NB4 (cell line): ENCODE results near the gene CACNA2D4.

ENCODE experiments used
- DNase-seq: peaks from one replicate; pipeline ENCODE4 v3.0.0; 2010; ENCODE audit warnings: low read depth
- H3K4me3 ChIP-seq: one replicate; pipeline ENCODE4 v1.5.1; 2011; ENCODE audit warnings: mild to moderate bottlenecking, low read depth, low read length, moderate library complexity
- MAX ChIP-seq: IDR thresholded peaks from 2 replicates; pipeline ENCODE4 v1.6.1; 2011; ENCODE audit warnings: low read depth, low read length
- MYC ChIP-seq: IDR thresholded peaks from 2 replicates; pipeline ENCODE4 v1.6.1; 2011; ENCODE audit warnings: low read depth, low read length
- POLR2A ChIP-seq: IDR thresholded peaks from 2 replicates; pipeline ENCODE4 v1.6.1; 2011; ENCODE audit warnings: mild to moderate bottlenecking; ENCODE audit not compliant: insufficient read length; ENCODE audit errors: extremely low read depth
- TF ChIP-seq, protein P1 (sequence below): IDR thresholded peaks from one replicate; pipeline ENCODE4 v1.5.1; 2012; ENCODE audit warnings: low read depth, low read length

Gene CACNA2D4

DNA sequence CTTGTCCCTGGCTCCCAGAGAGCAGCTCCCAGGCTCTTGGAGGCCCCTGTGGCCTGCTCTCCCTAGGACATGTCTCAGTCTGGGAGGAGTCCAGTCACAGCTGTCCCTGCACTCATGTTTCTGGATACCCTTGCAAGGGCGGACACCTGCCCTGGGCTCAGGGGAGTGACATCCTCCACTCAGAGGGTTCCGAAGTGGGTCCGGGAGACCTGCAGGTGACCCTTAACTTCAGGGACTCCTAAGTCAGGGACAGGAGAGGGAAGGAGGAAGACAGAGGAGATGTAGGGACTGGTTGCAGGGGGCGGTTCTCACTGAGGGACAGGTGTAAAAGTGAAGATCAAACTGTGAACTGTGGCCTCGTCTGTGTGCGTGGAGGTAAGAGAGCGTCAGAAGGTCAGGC is 37.6 kb downstream of the CACNA2D4 start:
- DNase-seq = no peak
- H3K4me3 ChIP-seq = no peak overlapping the region
- TF ChIP-seq MYC (no peak), MAX (no peak), POLR2A (no peak)
- TF ChIP-seq, protein P1, sequence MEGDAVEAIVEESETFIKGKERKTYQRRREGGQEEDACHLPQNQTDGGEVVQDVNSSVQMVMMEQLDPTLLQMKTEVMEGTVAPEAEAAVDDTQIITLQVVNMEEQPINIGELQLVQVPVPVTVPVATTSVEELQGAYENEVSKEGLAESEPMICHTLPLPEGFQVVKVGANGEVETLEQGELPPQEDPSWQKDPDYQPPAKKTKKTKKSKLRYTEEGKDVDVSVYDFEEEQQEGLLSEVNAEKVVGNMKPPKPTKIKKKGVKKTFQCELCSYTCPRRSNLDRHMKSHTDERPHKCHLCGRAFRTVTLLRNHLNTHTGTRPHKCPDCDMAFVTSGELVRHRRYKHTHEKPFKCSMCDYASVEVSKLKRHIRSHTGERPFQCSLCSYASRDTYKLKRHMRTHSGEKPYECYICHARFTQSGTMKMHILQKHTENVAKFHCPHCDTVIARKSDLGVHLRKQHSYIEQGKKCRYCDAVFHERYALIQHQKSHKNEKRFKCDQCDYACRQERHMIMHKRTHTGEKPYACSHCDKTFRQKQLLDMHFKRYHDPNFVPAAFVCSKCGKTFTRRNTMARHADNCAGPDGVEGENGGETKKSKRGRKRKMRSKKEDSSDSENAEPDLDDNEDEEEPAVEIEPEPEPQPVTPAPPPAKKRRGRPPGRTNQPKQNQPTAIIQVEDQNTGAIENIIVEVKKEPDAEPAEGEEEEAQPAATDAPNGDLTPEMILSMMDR = no peak

DNA sequence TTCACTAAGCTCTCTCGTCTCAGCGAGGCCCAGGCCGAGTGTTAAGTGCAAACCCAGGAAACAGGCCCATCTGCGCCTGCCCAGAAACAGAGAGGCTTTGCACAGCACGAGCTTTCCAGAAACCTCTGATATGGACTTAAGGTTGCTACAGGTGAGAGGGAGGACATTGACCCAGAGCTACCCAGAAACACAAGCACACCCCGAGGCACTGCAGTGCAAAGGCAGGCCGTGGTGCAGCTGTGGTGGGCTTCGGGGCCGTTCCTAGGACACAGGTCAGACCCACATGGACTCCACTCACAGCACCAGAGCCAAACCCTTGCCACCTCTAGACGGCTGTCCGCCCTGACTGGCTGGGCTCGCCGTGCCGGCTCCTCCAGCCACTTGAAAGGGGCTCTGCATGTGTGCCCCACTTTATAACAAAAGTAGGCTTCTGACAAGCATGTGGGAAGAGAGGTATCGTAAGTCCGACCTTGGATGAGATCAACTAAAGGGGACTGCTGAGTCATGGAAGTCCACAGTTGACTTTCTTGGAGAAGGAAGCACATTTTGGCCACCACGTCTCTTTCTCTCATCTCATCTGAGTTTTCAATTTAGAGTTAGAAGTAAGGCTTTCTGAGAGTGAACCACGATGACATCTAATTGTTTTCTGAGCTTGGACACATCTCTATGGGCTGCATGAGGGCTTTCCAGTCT is 38.2 kb downstream of the CACNA2D4 start:
- no peak for TF ChIP-seq MYC
- TF ChIP-seq, protein P1 = no peak
- TF ChIP-seq MAX = no peak
- TF ChIP-seq POLR2A = no peak
- no peak for DNase-seq
- no peak overlapping the region for H3K4me3 ChIP-seq

- TF ChIP-seq, protein P1 = no peak
- no peak for TF ChIP-seq MAX
- TF ChIP-seq POLR2A = no peak
- TF ChIP-seq MYC = no peak
- DNase-seq = no peak
- no peak overlapping the region for H3K4me3 ChIP-seq
Measured at GRCh38 chr12:1879633-1880032, 38.8 kb downstream of the CACNA2D4 start.

- TF ChIP-seq MYC = no peak
- no peak for TF ChIP-seq MAX
- no peak for TF ChIP-seq POLR2A
- TF ChIP-seq, protein P1 = no peak
- no peak overlapping the region for H3K4me3 ChIP-seq
- no peak for DNase-seq
Measured at GRCh38 chr12:1878695-1879094, 39.8 kb downstream of the CACNA2D4 start.

DNA sequence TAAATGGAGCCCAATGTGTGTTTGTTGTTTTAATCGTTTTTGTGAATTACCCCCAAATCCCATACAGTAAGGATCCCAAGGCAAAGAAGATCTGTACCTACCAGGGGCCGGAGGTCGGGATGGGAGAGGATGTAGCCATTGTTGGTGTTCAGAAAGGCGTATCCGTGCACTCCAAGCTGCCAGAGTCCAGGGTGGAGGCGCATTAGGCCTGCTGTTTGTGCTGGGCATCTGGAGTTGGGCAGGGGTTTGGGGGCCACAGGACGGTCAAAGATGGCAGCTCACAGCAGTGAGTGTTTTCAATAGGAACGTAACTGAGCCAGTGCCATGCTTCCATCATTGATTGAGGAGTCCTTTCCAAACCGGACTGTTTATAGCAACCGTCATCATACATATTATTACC is 40.2 kb downstream of the CACNA2D4 start:
- no peak overlapping the region for H3K4me3 ChIP-seq
- TF ChIP-seq POLR2A (no peak), MAX (no peak), MYC (no peak)
- TF ChIP-seq, protein P1 = no peak
- DNase-seq = no peak
